Uterus (tissue), 2 donors: ENCODE measurements around the gene TMEM219.

Source experiments
- POLR2A ChIP-seq, 2 donors: fragments of 450-650 bp; IDR thresholded peaks; one replicate each; pipeline ENCODE4 v1.6.1; 2016; ENCODE audit warnings: antibody characterized with exemption in 2 of 2, mild to moderate bottlenecking in 1 of 2, moderate library complexity in 1 of 2
- TF ChIP-seq, protein P1 (sequence below), 4 experiments: fragments of 200-600 bp in 2 of 4; fragments of 450-650 bp in 2 of 4; sonication (generic) in 2 of 4; IDR thresholded peaks; one replicate each; pipeline ENCODE4 v1.5.1; 2016 to 2019; ENCODE audit warnings: antibody characterized with exemption in 4 of 4, mild to moderate bottlenecking in 2 of 4, moderate library complexity in 1 of 4

DNA sequence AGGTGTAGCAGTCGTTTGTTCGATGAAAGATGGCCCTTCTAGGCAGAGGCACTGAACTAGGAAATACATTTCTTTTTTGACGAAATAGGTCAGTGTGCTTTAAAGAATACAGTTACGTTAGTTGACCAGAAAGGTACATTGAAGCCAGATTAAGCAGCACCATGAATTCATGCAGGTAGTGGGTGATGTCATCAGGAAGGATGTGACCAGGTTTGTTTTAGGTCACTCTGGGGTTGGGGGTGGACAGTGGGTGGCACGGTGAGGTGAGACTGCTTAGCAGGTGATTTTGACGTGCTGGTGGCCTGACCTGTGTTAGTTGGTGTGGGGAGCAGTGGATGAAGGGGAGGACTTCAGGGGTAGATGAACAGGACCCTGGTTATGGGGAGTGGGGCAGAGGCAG lies 37.7 kb downstream of the TMEM219 start:
- no peak for TF ChIP-seq POLR2A (IDR thresholded peaks at IDR 0.05)
- TF ChIP-seq, protein P1, sequence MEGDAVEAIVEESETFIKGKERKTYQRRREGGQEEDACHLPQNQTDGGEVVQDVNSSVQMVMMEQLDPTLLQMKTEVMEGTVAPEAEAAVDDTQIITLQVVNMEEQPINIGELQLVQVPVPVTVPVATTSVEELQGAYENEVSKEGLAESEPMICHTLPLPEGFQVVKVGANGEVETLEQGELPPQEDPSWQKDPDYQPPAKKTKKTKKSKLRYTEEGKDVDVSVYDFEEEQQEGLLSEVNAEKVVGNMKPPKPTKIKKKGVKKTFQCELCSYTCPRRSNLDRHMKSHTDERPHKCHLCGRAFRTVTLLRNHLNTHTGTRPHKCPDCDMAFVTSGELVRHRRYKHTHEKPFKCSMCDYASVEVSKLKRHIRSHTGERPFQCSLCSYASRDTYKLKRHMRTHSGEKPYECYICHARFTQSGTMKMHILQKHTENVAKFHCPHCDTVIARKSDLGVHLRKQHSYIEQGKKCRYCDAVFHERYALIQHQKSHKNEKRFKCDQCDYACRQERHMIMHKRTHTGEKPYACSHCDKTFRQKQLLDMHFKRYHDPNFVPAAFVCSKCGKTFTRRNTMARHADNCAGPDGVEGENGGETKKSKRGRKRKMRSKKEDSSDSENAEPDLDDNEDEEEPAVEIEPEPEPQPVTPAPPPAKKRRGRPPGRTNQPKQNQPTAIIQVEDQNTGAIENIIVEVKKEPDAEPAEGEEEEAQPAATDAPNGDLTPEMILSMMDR (IDR thresholded peaks at IDR 0.05) = no peak
